Left renal pelvis (tissue), 4 donors: ENCODE data around the gene MED26. TPM values are rescaled to one million over a fixed set of nuclear protein-coding genes. Genes with fewer than 3 reads are reported as not detected.

Experiments
- polyA plus RNA-seq, 4 donors: library from polyadenylated mRNA; unstranded; fragments of 120-200 nt; gene quantifications; one replicate each; pipeline ENCODE4 v1.2.1, GENCODE V29; 2013; ENCODE audit not compliant: insufficient read length in 4 of 4

Gene MED26
- polyA plus RNA-seq, 4 donors: 6.4 to 8.2 (median 7.0) TPM

Other genes starting within 250 kb of the MED26 start
- 10 to 100 TPM; 26.5 to 33.4 (median 27.2) TPM for gene EPS15L1, start 156.2 kb downstream of the MED26 start, polyA plus RNA-seq
- under 1 TPM in 1 of 4 donors, not detected in 3; 0.10 TPM for gene CALR3, start 132.0 kb downstream of the MED26 start, polyA plus RNA-seq
- 10 to 100 TPM; 11.8 to 15.8 (median 12.2) TPM for gene C19orf44, start 131.8 kb downstream of the MED26 start, polyA plus RNA-seq
- 10 to 100 TPM; 30.3 to 55.1 (median 36.6) TPM for gene CHERP, start 85.8 kb downstream of the MED26 start, polyA plus RNA-seq
- 10 to 100 TPM; 38.1 to 47.6 (median 40.4) TPM for gene SLC35E1, start 55.8 kb downstream of the MED26 start, polyA plus RNA-seq
- 100 to 1,000 TPM in 3 of 4 donors, 10 to 100 TPM in 1; 79.6 to 112 (median 104) TPM for gene SMIM7, start 31.9 kb upstream of the MED26 start, polyA plus RNA-seq
- 1 to 10 TPM; 3.7 to 9.3 (median 8.2) TPM for gene TMEM38A, start 32.9 kb upstream of the MED26 start, polyA plus RNA-seq
- gene NWD1, start 91.6 kb upstream of the MED26 start, polyA plus RNA-seq: under 1 TPM; 0.01 to 0.11 (median 0.08) TPM
- gene SIN3B, start 201.2 kb upstream of the MED26 start, polyA plus RNA-seq: 10 to 100 TPM; 46.8 to 87.0 (median 63.7) TPM